GM21390 (cell line): Measurements from ENCODE around the gene SST.

Experiments used
- ATAC-seq: cut with Tn5 transposase; IDR thresholded peaks from one replicate; pipeline ENCODE4 v1.9.1; 2021; ENCODE audit not compliant: unreplicated experiment

Gene SST

GRCh38 chr3:187636528-187636927, 33.7 kb downstream of the SST start:
- no peak for ATAC-seq

- no peak for ATAC-seq
Observed at GRCh38 chr3:187630404-187630803, 39.8 kb downstream of the SST start.

- no peak for ATAC-seq
Observed at GRCh38 chr3:187629711-187630110, 40.5 kb downstream of the SST start.

- no peak for ATAC-seq
Observed at GRCh38 chr3:187628169-187628568, 42.0 kb downstream of the SST start.

GRCh38 chr3:187626581-187626980, 43.6 kb downstream of the SST start:
- ATAC-seq = no peak

- ATAC-seq = no peak
Observed at GRCh38 chr3:187624588-187624987, 45.6 kb downstream of the SST start.

DNA sequence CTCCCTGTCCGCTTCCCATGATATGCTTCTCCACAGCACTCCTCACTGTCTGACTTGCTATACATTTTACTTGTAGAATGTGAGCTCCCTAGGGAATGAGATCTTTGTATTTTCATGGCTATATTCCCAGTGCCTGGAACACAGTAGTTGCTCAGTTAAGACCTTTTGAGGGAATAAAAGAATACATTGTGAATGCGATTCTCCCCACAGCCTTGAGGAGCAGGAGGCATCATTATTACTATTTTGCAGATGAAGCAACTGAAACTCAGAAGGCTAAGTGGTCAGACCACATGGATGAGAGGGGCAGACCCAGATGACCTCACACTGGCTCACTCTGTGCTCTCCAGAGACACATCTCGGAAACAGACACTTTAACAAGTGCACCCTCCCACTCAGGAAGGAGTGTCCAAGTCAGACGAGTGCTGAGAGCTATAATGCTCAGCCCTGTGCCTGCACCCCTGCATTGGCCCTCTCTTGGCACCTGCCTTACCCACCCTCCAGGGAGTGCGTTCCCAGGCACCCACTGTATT, 46.8 kb downstream of the SST start:
- ATAC-seq = no peak

DNA sequence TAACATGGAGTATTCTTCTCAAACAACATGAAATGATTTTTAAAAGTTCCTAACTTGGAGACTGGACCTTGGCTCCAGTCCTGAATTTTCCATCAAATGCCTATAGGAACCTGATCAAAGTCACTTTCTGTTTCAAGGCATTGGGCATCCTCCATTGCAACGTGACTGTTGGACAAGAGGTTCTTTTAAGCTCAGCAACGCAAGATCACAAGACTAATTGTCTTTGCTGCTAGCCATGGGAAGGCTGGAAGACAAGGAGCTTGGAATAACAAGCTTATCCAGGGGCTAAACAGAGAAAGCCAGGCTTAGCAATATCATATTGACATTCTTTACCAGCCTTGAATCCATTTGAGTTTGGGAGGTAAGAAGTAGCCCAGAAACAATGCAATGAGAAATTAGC, 48.3 kb downstream of the SST start:
- no peak for ATAC-seq

- no peak for ATAC-seq
Observed at GRCh38 chr3:187619461-187619860, 50.7 kb downstream of the SST start.
